Dermis lymphatic vessel endothelial cell (primary cell): Measurements from ENCODE around the gene FAM168B. TPM values are rescaled to one million over a fixed set of nuclear protein-coding genes. Genes with fewer than 3 reads are reported as not detected.

ENCODE experiments used
- total RNA-seq: library from RNA; depleted of rRNA; stranded (reverse); fragments of >200 nt; gene quantifications from 2 replicates; pipeline ENCODE4 v1.2.1, GENCODE V29; 2014

Gene FAM168B, protein sequence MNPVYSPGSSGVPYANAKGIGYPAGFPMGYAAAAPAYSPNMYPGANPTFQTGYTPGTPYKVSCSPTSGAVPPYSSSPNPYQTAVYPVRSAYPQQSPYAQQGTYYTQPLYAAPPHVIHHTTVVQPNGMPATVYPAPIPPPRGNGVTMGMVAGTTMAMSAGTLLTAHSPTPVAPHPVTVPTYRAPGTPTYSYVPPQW
- 93.3 and 111 TPM in 2 replicates for total RNA-seq

DNA sequence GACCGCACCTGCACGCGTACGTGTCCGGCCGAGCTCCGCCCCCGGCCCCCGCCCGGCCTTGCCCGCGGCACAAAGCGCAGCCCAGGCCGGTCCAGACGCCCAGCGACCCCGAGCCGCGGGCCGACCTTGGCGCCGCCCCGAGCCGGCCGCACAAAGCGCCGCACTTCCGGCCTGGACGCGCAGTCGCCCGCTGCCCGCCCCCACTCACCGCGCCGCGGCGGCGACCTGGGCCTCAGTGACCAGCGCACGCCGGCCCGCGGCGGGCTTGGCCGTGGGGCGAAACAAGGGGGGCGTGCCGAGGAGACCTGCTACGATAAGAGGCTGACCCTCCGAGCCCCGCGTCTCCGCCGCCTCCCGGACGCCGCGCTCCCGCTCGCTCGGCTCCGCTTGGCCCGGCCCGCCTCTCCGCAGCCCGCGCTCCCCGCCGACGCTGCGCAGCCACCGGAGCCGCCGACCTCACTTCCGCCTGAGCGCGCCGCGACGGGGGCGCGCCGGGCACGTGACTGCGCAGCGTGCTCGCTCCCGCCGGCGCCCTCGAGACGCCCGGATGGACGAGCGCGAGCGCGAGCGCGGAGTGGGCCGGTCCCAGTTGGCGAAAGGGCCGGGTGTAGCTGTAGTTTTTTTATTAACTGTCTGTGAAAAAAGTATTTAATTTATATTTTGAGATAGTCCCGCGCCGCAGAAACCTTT, at the start of gene FAM168B:
TSS of gene FAM168B (minus strand) at position 455 of the 690 bp plus-strand sequence. CDS start 10,814 bp downstream, outside the sequence.

DNA sequence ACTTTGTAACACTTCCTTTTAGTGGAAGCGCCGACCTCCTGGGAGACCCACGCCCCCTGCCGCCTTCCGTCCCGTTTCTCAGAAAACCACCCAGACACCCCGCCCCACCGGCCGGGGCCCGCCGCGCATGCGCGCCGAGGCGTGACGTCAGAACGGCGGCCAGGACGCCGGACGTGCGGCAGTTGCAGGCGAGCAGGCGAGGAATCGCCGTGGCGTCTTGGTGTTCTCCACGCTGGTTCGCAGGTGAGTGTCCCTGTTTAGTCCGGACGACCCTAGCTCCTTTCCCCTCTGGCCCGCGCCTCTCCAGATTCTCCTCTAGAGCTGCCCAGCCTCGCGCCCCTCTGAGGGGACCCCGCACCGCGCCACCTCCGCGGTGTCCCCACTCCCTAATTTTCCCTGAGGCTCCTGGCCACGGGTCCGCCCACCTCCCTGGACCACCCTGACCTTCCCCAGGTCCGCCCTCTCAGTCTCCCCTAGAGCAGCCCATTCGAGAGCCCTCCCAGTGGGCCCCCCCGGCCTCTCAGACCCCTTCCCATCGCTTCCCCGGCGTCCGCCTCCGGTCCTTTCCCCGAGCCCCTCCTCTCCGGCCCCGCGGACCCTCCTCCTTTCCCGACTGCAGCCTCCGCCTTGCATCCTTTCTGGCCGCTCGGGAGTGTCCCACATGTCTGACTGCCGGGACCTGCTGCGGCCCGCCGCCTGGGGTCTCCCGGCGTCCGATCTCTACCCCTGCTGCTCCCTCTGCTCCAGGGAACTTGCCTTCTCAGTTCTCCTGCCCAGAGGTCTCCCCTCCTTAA, 12.1 kb upstream of the FAM168B start, which contains the start of gene PLEKHB2:
TSS of gene PLEKHB2 (plus strand) at position 181 of the 794 bp plus-strand sequence. CDS start 15,606 bp downstream, outside the sequence.

Other genes starting within 250 kb of the FAM168B start
- 120 and 134 TPM in 2 replicates for gene PLEKHB2, start 11.9 kb upstream of the FAM168B start, total RNA-seq
- 0.17 and 1.1 TPM in 2 replicates for gene POTEE, start 116.1 kb upstream of the FAM168B start, total RNA-seq